ENCODE data around the gene RPTOR. TPM values are rescaled to one million over a fixed set of nuclear protein-coding genes. Genes with fewer than 3 reads are reported as not detected.

Gene RPTOR
- total and polyA plus RNA-seq, 12 donors: 7.9 to 30.3 (median 25.6) TPM

- WGBS, 2 donors: 97% methylated on average over 22 of the region's 22 CpGs
- Histone ChIP-seq H3K4me3 (no peak overlapping the region), H3K9me3 (no peaks in the 10 kb centered on the region), H3K4me1 (peaks cover 0 to 12% (median 1%) of the 10 kb centered on the region in 9 donors), H3K36me3 (peaks cover 0 to 48% (median 0%) of the 10 kb centered on the region in 9 donors), H3K27ac (no peak overlapping the region), H3K27me3 (no peaks in the 10 kb centered on the region)
- ATAC-seq: no peak
- TF ChIP-seq, protein P1, sequence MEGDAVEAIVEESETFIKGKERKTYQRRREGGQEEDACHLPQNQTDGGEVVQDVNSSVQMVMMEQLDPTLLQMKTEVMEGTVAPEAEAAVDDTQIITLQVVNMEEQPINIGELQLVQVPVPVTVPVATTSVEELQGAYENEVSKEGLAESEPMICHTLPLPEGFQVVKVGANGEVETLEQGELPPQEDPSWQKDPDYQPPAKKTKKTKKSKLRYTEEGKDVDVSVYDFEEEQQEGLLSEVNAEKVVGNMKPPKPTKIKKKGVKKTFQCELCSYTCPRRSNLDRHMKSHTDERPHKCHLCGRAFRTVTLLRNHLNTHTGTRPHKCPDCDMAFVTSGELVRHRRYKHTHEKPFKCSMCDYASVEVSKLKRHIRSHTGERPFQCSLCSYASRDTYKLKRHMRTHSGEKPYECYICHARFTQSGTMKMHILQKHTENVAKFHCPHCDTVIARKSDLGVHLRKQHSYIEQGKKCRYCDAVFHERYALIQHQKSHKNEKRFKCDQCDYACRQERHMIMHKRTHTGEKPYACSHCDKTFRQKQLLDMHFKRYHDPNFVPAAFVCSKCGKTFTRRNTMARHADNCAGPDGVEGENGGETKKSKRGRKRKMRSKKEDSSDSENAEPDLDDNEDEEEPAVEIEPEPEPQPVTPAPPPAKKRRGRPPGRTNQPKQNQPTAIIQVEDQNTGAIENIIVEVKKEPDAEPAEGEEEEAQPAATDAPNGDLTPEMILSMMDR (IDR thresholded peaks at IDR 0.05): no peak
- intact Hi-C loops (cut with DNase I): no loop called here
- DNase-seq: no peak
These were observed 409.1 kb downstream of the RPTOR start for GRCh38 chr17:80953471-80954315.

DNA sequence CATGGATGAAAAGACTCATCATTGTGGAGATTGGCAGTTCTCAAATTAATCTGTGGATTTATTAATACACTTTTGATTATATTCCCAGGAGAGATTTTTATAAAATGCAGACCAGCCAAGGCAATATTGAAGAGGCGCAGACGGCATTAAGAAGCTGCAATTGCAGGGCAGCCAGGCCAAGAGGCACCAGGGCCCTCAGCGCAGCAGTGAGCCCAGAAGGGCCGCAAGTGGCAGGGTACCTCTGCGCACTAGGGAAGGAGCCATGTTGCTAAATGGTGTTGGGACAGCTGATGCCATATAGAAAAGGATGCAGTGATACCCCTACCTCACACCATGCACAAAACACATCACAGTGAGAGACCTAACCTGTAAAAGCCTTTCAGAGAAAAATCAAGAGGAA, 410.4 kb downstream of the RPTOR start:
- DNase-seq (no peak), ATAC-seq (no peak)
- TF ChIP-seq, protein P1 (IDR thresholded peaks at IDR 0.05): no peak
- intact Hi-C loops (cut with DNase I): no loop called here
- no peaks in the 10 kb centered on the region for H3K27me3 ChIP-seq
- H3K27ac ChIP-seq: no peak overlapping the region
- WGBS, 2 donors: 98 to 100% methylated on average over 5 of the region's 5 CpGs
- no peak overlapping the region for H3K4me3 ChIP-seq
- peaks cover 0 to 34% (median 0%) of the 10 kb centered on the region in 9 donors for H3K36me3 ChIP-seq
- no peaks in the 10 kb centered on the region for H3K9me3 ChIP-seq
- peaks cover 11 to 18% (median 15%) of the 10 kb centered on the region in 9 donors for H3K4me1 ChIP-seq

GRCh38 chr17:80955671-80956280, 411.1 kb downstream of the RPTOR start:
- intact Hi-C loops (cut with DNase I): no loop called here
- H3K4me1 ChIP-seq: peaks cover 14 to 25% (median 22%) of the 10 kb centered on the region in 9 donors
- H3K4me3 ChIP-seq: no peak overlapping the region
- peaks cover 0 to 27% (median 0%) of the 10 kb centered on the region in 9 donors for H3K36me3 ChIP-seq
- DNase-seq: no peak
- TF ChIP-seq, protein P1 (IDR thresholded peaks at IDR 0.05): no peak
- 90 to 91% methylated on average over 16 of the region's 16 CpGs for WGBS, 2 donors
- no peaks in the 10 kb centered on the region for H3K27me3 ChIP-seq
- no peak overlapping the region for H3K27ac ChIP-seq
- H3K9me3 ChIP-seq: no peaks in the 10 kb centered on the region
- ATAC-seq: no peak

- Histone ChIP-seq H3K4me1 (peaks cover 14 to 29% (median 22%) of the 10 kb centered on the region in 9 donors), H3K9me3 (no peaks in the 10 kb centered on the region), H3K4me3 (no peak overlapping the region), H3K27ac (no peak overlapping the region), H3K36me3 (peaks cover 0 to 19% (median 0%) of the 10 kb centered on the region in 9 donors), H3K27me3 (no peaks in the 10 kb centered on the region)
- TF ChIP-seq, protein P1 (IDR thresholded peaks at IDR 0.05): no peak
- intact Hi-C loops (cut with DNase I): no loop called here
- 92 to 93% methylated on average over 28 of the region's 29 CpGs for WGBS, 2 donors
- DNase-seq: no peak
- ATAC-seq: no peak
These were observed 411.9 kb downstream of the RPTOR start for GRCh38 chr17:80956321-80957190.
